WERI-Rb-1 (cell line): ENCODE data around the gene ADARB2.

Experiments used
- DNase-seq: peaks from one replicate; pipeline ENCODE4 v3.0.0-alpha.2; 2020
- H3K27ac ChIP-seq: fragments of 250-450 bp; sonication (Bioruptor Pico); 2 replicates; pipeline ENCODE4 v1.5.1; 2020; ENCODE audit warnings: mild to moderate bottlenecking, moderate library complexity
- H3K27me3 ChIP-seq: fragments of 250-450 bp; sonication (Bioruptor Pico); 2 replicates; pipeline ENCODE4 v1.5.1; 2021; ENCODE audit warnings: mild to moderate bottlenecking, low read depth, moderate library complexity; ENCODE audit not compliant: insufficient read depth, severe bottlenecking
- H3K36me3 ChIP-seq: fragments of 250-450 bp; sonication (Bioruptor Pico); 2 replicates; pipeline ENCODE4 v1.5.1; 2020; ENCODE audit warnings: mild to moderate bottlenecking, moderate library complexity
- H3K4me3 ChIP-seq: 2 replicates; pipeline ENCODE4 v1.5.1; 2011; ENCODE audit warnings: low read depth, mild to moderate bottlenecking, control low read depth, low read length
- H3K9me3 ChIP-seq: fragments of 250-450 bp; sonication (Bioruptor Pico); 2 replicates; pipeline ENCODE4 v1.5.1; 2021; ENCODE audit warnings: mild to moderate bottlenecking, moderate library complexity; ENCODE audit not compliant: severe bottlenecking
- TF ChIP-seq, protein P1 (sequence below): IDR thresholded peaks from 2 replicates; pipeline ENCODE4 v1.5.1; 2011; ENCODE audit warnings: low read depth, mild to moderate bottlenecking, control low read depth, inconsistent platforms, low read length

The ADARB2 gene

DNA sequence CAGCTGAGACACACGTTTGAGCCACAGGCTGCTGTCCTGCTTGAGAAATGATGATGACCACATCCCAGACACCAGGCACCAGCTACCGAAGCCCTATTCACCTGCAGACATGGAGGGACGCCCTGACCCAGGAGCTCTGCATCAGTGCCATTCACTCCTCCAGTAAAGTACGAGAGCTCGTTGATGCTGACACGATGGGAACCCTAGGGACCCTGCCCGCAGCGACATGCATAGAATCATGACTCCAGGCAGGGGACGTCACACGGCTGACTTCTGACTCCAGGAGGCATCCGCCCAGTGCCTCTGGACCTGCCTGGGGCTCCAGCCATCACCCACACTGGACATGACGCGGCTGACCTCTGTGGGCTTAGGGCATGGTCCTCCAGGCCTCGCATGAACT lies 129.9 kb downstream of the ADARB2 start:
- Histone ChIP-seq H3K4me3 (no peak overlapping the region), H3K27ac (no peak overlapping the region), H3K27me3 (peaks cover 15% of the 10 kb centered on the region), H3K9me3 (no peaks in the 10 kb centered on the region), H3K36me3 (no peaks in the 10 kb centered on the region)
- TF ChIP-seq, protein P1, sequence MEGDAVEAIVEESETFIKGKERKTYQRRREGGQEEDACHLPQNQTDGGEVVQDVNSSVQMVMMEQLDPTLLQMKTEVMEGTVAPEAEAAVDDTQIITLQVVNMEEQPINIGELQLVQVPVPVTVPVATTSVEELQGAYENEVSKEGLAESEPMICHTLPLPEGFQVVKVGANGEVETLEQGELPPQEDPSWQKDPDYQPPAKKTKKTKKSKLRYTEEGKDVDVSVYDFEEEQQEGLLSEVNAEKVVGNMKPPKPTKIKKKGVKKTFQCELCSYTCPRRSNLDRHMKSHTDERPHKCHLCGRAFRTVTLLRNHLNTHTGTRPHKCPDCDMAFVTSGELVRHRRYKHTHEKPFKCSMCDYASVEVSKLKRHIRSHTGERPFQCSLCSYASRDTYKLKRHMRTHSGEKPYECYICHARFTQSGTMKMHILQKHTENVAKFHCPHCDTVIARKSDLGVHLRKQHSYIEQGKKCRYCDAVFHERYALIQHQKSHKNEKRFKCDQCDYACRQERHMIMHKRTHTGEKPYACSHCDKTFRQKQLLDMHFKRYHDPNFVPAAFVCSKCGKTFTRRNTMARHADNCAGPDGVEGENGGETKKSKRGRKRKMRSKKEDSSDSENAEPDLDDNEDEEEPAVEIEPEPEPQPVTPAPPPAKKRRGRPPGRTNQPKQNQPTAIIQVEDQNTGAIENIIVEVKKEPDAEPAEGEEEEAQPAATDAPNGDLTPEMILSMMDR: no peak
- no peak for DNase-seq

DNA sequence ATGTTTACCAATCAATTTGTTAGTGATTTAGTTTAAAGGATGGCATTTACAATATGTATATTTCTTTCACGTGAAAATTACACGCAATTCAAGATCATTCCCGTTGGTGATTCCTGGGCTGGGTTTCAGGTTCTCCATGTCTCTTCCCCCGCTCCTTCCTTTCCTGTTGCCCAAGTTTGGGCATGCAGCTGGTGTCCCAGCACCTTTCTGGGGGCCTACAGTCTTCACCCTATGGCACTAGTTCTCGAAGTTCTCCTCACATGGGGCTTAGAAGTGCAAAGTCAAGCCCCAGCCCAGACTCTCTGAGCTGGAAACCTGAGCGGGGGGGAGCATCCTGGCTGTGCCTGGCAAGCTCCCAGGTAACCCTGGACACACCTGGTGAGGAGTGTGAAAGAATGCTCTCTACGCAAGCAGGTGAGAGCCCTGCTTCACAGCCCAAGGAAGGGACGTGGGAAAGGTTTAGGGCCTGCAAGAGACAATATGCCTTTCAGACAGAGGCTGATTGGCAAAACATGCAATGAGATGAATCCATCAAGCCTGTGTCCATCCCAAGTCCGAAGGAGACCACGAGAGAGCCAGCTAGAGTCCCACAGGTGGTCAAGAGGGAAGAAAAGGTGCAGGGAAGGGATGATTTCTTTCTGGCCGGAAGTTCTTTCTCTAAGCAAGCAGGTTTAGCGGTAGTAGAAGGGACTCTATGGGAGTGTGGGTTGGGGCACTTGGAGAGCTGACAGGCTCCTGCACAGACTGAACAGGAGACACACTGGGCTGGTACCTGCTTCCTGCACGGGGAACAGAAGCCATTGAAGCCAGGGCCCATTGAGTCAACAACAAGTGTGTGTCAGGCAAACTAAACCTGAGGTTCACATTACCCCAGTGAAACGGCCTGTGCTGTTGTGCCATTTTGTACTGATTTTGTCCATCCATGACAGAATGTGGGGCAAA lies 131.1 kb downstream of the ADARB2 start:
- H3K4me3 ChIP-seq: no peak overlapping the region
- peaks cover 9% of the 10 kb centered on the region for H3K27me3 ChIP-seq
- TF ChIP-seq, protein P1: no peak
- H3K27ac ChIP-seq: no peak overlapping the region
- H3K36me3 ChIP-seq: no peaks in the 10 kb centered on the region
- H3K9me3 ChIP-seq: no peaks in the 10 kb centered on the region
- no peak for DNase-seq

DNA sequence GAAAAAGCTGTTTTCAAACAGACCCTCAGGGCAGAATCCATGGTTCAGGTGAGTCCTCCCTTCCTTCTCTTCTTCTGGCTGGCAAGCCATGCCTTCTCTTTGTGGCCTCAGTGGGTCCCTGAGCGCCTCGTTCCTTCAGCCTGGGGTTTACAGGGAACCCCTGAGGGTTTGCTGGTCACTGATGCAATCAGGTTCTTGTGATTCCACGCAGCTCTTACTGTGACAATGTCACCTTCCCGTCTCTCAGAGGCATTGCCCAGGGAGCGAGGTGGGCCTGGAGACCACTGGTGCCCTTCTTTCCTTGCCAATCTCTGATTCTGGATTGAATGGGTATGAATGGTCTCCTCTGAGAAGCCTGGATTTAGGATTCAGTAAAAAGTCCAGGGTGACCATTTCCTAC lies 132.2 kb downstream of the ADARB2 start:
- TF ChIP-seq, protein P1: no peak
- Histone ChIP-seq H3K9me3 (no peaks in the 10 kb centered on the region), H3K27me3 (peaks cover 7% of the 10 kb centered on the region), H3K27ac (no peak overlapping the region), H3K4me3 (no peak overlapping the region), H3K36me3 (no peaks in the 10 kb centered on the region)
- DNase-seq: no peak

DNA sequence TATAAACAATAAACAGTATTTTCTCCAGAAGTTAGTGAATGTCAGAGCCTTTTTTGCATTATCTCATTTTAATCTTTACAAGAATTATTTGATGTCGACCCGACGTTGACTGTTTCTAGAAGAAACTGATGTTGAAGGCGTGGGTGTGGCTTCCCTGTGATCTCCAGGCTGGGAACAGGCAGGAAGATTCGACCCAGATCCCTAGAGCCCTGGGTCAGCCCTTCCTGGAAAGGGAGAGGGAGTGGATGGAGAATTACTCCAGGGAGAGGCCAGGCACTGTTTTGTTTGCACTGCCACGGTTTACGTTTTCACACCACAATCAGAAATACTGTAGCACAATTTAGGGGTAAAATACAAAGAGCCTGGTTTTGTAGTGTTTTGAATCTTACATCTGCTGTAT lies 133.1 kb downstream of the ADARB2 start:
- Histone ChIP-seq H3K36me3 (no peaks in the 10 kb centered on the region), H3K9me3 (no peaks in the 10 kb centered on the region), H3K27ac (no peak overlapping the region), H3K27me3 (peaks cover 7% of the 10 kb centered on the region), H3K4me3 (no peak overlapping the region)
- TF ChIP-seq, protein P1: no peak
- DNase-seq: no peak

DNA sequence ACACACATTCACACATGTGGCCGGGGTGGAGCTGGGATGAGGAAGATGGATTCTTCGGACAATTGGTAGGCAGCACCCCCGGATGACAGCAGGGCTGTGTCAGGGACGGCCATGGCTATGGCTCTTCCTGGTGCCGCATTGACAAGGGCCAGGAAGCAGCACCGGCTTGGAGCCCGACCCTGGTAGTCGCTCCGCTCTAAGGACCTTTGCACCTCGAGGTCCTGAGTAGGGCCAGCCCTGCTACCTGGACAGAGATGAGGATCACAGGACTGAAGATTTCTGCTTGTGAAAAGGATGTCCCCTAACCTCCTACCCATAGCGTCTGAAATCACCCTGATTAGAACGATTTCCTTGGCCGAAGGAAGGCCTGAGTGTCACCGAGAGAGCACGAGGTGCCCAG lies 134.1 kb downstream of the ADARB2 start:
- Histone ChIP-seq H3K27me3 (peaks cover 7% of the 10 kb centered on the region), H3K4me3 (no peak overlapping the region), H3K27ac (no peak overlapping the region), H3K36me3 (no peaks in the 10 kb centered on the region), H3K9me3 (no peaks in the 10 kb centered on the region)
- DNase-seq: no peak
- TF ChIP-seq, protein P1: no peak
